Suprapubic skin (tissue), 3 donors: ENCODE data around the gene SULT1C3.

ENCODE experiments used
- EP300 ChIP-seq: sonication (generic); formaldehyde crosslinking; IDR thresholded peaks from one replicate; pipeline ENCODE4 v1.6.1; 2017; ENCODE audit warnings: antibody characterized with exemption
- POLR2A ChIP-seq, 2 donors: fragments of 450-650 bp; IDR thresholded peaks; one replicate each; pipeline ENCODE4 v1.6.1; 2017; ENCODE audit warnings: antibody characterized with exemption in 2 of 2, mild to moderate bottlenecking in 2 of 2, moderate library complexity in 2 of 2
- TF ChIP-seq, protein P1 (sequence below), 2 donors: fragments of 200-600 bp in 1 of 2; fragments of 450-650 bp in 1 of 2; sonication (generic) in 1 of 2; IDR thresholded peaks; one replicate each; pipeline ENCODE4 v1.5.1; 2016 to 2019; ENCODE audit warnings: antibody characterized with exemption in 2 of 2, mild to moderate bottlenecking in 1 of 2, moderate library complexity in 1 of 2

DNA sequence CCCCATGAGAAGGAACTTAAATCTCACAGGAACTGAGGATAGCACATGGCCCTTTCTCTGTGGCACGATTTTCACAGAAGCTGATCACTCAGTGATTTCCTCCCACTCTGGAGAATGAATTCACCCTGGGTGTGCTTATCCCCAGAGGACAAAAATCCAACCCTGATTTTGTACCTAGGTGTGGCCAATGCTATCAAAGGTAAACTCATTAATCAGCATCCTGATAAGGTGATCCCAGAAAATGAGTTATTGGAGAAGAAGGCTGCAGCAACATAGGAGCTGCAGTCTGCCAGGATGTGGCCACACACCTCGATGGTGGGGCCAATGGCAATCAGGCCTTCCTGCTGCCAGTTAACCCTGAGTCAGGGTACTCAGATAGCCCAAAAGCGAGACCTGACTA, 40.7 kb downstream of the SULT1C3 start:
- TF ChIP-seq, protein P1, sequence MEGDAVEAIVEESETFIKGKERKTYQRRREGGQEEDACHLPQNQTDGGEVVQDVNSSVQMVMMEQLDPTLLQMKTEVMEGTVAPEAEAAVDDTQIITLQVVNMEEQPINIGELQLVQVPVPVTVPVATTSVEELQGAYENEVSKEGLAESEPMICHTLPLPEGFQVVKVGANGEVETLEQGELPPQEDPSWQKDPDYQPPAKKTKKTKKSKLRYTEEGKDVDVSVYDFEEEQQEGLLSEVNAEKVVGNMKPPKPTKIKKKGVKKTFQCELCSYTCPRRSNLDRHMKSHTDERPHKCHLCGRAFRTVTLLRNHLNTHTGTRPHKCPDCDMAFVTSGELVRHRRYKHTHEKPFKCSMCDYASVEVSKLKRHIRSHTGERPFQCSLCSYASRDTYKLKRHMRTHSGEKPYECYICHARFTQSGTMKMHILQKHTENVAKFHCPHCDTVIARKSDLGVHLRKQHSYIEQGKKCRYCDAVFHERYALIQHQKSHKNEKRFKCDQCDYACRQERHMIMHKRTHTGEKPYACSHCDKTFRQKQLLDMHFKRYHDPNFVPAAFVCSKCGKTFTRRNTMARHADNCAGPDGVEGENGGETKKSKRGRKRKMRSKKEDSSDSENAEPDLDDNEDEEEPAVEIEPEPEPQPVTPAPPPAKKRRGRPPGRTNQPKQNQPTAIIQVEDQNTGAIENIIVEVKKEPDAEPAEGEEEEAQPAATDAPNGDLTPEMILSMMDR (IDR thresholded peaks at IDR 0.05): no peak
- TF ChIP-seq POLR2A (IDR thresholded peaks at IDR 0.05) (no peak), EP300 (no peak)
